GM10248 (cell line): ENCODE results near the gene SMAP2.

Experiments used
- CTCF ChIA-PET: fragments of 300-600 bp; sonication (Branson Sonifier 250); formaldehyde crosslinking; extraction: SDS; loops from one replicate; lab custom pipeline; 2021; ENCODE audit warnings: antibody characterized with exemption; lab: Yijun Ruan, JAX
- POLR2A ChIA-PET: fragments of 350-650 bp; sonication (Branson Sonifier 250); formaldehyde crosslinking; extraction: SDS; loops from one replicate; lab custom pipeline; 2020; ENCODE audit warnings: antibody characterized with exemption; lab: Yijun Ruan, JAX
- DNase-seq: peaks from one replicate; pipeline ENCODE4 v3.0.0; 2012; ENCODE audit errors: extremely low spot score
- TF ChIP-seq, protein P1 (sequence below): IDR thresholded peaks from 2 replicates; pipeline ENCODE4 v1.5.1; 2012; ENCODE audit warnings: mild to moderate bottlenecking, low read depth; ENCODE audit errors: extremely low read depth, missing control alignments, control extremely low read depth

Gene SMAP2

DNA sequence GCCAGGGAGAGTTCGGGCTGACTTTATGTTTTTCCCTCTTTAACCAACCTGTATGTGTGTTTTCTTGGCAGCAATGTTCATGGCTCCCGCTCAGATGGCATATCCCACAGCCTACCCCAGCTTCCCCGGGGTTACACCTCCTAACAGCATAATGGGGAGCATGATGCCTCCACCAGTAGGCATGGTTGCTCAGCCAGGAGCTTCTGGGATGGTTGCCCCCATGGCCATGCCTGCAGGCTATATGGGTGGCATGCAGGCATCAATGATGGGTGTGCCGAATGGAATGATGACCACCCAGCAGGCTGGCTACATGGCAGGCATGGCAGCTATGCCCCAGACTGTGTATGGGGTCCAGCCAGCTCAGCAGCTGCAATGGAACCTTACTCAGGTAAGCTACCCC, 43.2 kb downstream of the SMAP2 start:
- CTCF ChIA-PET, result interaction anchor here (1.7 to 2.6 kb wide), 3 partner anchors 78 to 264 kb away, joined by 5 to 9 read pairs (median 7); no protein-coding TSS in a partner anchor
- DNase-seq, result no peak
- POLR2A ChIA-PET, result interaction anchor here (0.8 kb wide), 1 partner anchor 9 kb away, joined by 3 read pairs; no protein-coding TSS in a partner anchor
- TF ChIP-seq, protein P1, sequence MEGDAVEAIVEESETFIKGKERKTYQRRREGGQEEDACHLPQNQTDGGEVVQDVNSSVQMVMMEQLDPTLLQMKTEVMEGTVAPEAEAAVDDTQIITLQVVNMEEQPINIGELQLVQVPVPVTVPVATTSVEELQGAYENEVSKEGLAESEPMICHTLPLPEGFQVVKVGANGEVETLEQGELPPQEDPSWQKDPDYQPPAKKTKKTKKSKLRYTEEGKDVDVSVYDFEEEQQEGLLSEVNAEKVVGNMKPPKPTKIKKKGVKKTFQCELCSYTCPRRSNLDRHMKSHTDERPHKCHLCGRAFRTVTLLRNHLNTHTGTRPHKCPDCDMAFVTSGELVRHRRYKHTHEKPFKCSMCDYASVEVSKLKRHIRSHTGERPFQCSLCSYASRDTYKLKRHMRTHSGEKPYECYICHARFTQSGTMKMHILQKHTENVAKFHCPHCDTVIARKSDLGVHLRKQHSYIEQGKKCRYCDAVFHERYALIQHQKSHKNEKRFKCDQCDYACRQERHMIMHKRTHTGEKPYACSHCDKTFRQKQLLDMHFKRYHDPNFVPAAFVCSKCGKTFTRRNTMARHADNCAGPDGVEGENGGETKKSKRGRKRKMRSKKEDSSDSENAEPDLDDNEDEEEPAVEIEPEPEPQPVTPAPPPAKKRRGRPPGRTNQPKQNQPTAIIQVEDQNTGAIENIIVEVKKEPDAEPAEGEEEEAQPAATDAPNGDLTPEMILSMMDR, result no peak

DNA sequence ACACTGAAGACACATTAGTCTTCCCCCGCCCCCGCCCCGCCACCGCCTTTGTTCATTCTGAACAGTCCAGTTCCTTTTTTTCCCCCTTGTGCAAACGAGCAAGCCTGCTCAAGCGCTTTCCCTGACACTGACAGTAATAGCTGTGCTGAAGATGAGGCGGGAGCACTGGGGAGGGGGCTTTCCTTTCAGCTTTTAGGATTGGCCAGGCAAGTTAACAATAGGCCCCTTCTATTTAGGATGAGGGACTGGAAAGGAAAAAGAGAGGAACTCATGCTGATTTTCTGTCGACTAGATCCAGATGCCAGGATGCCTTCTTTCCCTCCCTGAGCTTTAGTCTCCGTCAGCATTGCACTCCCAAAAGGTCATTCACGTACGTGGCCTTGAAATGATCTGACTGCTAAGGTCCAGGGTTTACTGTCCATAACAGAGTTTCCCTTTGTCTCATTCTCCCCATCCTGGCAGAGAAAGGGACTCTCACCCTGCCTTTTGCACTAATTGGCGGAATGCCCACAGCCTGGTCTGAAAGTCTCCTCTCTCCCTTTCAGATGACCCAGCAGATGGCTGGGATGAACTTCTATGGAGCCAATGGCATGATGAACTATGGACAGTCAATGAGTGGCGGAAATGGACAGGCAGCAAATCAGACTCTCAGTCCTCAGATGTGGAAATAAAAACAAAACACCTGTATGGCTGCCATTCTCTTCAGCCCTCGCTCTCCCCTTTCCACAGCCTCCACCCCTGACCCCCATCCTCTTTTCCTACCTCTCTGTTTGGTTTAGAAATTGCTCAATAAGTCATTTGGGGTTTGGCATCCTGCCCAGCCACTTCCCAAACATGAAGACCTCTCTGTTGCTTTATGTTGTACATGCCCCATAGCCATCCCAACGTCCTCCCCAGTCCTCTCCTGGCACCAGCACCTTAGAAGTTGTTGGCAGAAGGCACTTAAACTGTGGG, 48.2 kb downstream of the SMAP2 start:
- no peak for DNase-seq
- POLR2A ChIA-PET, result no interaction called here
- TF ChIP-seq, protein P1, result no peak
- CTCF ChIA-PET, result interaction anchor here (0.8 to 1.4 kb wide), 4 partner anchors 14 to 278 kb away, joined by 3 to 6 read pairs (median 4); partner anchors contain the start of gene ZNF684

DNA sequence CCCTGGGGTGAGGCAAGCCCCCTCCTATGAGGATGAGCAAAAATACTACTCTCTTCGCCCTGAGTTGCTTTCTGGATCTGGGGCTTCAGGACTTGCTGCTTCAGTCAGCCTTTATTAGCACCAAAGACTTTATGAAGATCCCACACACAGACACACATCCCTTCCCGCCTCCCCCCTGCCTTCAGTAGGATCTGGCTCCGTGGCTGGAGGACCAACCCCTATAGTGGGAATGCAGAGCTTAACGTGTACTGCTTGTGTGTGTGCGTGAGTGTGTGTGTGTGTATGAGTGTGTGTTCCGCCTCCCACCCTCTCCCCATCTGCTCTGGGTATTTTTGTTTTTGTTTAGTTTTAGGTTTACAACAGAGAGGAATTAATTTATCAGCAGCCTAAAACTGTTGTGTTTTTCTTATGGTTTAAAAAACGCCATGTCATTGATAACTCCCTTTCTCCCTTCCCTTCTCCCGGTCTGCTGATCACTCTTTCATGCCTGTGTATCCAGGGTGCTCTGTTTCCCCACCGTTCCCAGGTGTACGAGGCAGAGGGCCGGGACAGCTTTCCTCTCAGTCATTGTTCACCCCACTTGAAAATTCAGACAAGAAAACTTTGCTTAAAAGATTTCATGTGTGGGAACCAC, 49.2 kb downstream of the SMAP2 start:
- ChIA-PET POLR2A (no interaction called here), CTCF (interaction anchor here (1.0 to 5.4 kb wide), 5 partner anchors 11 to 279 kb away, joined by 3 to 27 read pairs (median 4); no protein-coding TSS in a partner anchor)
- TF ChIP-seq, protein P1, result no peak
- no peak for DNase-seq

DNA sequence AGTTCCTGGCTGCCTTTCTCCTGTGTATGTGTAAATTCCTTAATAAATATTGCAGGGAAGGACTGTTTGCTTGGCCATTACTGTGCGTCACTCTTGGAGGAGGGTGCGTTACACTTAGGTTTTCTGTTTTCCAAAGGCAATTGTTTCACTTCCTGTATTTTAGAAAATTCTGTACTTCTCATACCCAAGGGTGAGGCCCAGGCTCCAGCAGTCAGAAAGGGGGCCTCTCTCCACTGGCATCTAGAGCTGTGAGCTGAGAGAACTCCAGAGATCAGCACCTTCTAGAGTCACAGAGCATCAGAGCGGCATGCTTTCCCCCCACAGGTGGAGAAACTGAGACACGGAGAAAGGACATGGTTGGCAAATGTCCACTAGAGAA, 49.7 kb downstream of the SMAP2 start:
- TF ChIP-seq, protein P1, result no peak
- DNase-seq, result no peak
- POLR2A ChIA-PET, result no interaction called here
- CTCF ChIA-PET, result interaction anchor here (1.0 to 5.4 kb wide), 6 partner anchors 11 to 279 kb away, joined by 3 to 27 read pairs (median 6); partner anchors contain the start of gene ZFP69B

DNA sequence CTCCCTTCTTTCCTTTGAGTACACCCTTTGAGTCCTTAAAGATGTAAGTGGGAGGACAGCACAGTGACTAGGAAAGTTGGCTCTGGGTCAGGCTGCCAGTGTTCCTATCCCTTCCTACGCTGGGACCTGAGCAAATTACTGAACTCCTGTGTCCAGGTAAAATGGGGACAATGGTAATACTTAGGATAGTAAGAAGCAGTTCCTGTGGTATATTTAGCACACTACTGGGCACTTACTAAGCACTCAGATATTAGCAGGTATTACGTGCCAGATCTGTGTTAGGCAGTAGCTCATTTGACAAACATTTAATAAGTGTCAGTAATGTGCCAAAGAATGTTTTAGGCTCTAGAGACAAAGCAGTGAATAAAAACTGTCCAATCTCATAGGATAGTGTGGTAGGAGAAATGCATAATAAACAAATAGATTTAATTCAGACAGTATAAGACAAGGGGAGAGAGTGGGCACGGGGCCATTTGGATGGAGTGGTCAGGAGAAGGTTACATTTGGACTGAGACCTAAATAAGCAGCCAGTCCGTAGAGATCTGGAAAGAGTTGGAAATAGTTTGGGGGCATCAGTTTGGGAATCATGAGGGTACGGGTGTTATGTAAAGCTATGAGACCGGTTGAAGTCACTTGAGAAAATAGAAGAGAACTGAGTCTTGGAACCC, 50.6 kb downstream of the SMAP2 start:
- POLR2A ChIA-PET, result no interaction called here
- CTCF ChIA-PET, result interaction anchor here (1.0 to 5.4 kb wide), 10 partner anchors 10 to 280 kb away, joined by 3 to 27 read pairs (median 6); partner anchors contain the start of gene ZFP69B
- DNase-seq, result no peak
- TF ChIP-seq, protein P1, result no peak
